ENCODE results near the gene RHBDL3.
A peak's percentile ranks its signal among the peaks of the same experiment; 100 is the strongest.
"Not testable (repeated sequence)": the region's sequence is repeated elsewhere in the genome, so short reads cannot be mapped to it uniquely, and the experiment has no call there.

The RHBDL3 gene

GRCh38 chr17:32330147-32330546 is 64.5 kb downstream of the RHBDL3 start:
- DNase-seq = no peak

- no peak for DNase-seq
Observed at GRCh38 chr17:32331243-32332040, 65.8 kb downstream of the RHBDL3 start.

GRCh38 chr17:32333187-32333586 is 67.6 kb downstream of the RHBDL3 start:
- no peak for DNase-seq

- DNase-seq = no peak
Observed at GRCh38 chr17:32335046-32335445, 69.4 kb downstream of the RHBDL3 start.

GRCh38 chr17:32335687-32336086 is 70.1 kb downstream of the RHBDL3 start:
- DNase-seq = no peak

- DNase-seq = peak; percentile 41
Observed at GRCh38 chr17:32341141-32341856, 75.7 kb downstream of the RHBDL3 start.

GRCh38 chr17:32341857-32342602 is 76.4 kb downstream of the RHBDL3 start, which contains the start of gene C17orf75:
Gene C17orf75 (minus strand): TSS chr17:32342173. CDS start chr17:32342139, 34 bp downstream.
- DNase-seq = peak; percentile 88

- peak; percentile 14 for DNase-seq
Observed at GRCh38 chr17:32342603-32343325, 77.1 kb downstream of the RHBDL3 start.

GRCh38 chr17:32345951-32346600 is 80.4 kb downstream of the RHBDL3 start:
- DNase-seq = no peak

GRCh38 chr17:32348483-32348800 is 82.8 kb downstream of the RHBDL3 start:
- DNase-seq = no peak

- DNase-seq = peak; percentile 52
Observed at GRCh38 chr17:32349503-32349853, 83.8 kb downstream of the RHBDL3 start.

GRCh38 chr17:32349854-32350665 is 84.4 kb downstream of the RHBDL3 start, which contains the start of gene ZNF207:
Gene ZNF207 (plus strand): TSS chr17:32350157. CDS start chr17:32350286, 129 bp downstream.
- peak; percentile 97 for DNase-seq

- peak; percentile 67 for DNase-seq
Observed at GRCh38 chr17:32350666-32351418, 85.2 kb downstream of the RHBDL3 start.

GRCh38 chr17:32352734-32353133 is 87.1 kb downstream of the RHBDL3 start:
- not testable (repeated sequence) for DNase-seq

GRCh38 chr17:32355649-32356377 is 90.2 kb downstream of the RHBDL3 start:
- DNase-seq = no peak

- no peak for DNase-seq
Observed at GRCh38 chr17:32356378-32356743, 90.7 kb downstream of the RHBDL3 start.

- DNase-seq = no peak
Observed at GRCh38 chr17:32356750-32357149, 91.1 kb downstream of the RHBDL3 start.

GRCh38 chr17:32357615-32358014 is 92.0 kb downstream of the RHBDL3 start:
- no peak for DNase-seq

GRCh38 chr17:32361270-32361669 is 95.6 kb downstream of the RHBDL3 start:
- DNase-seq = no peak

- no peak for DNase-seq
Observed at GRCh38 chr17:32370426-32370825, 104.8 kb downstream of the RHBDL3 start.
